Liver (tissue), 9 donors: ENCODE data around the gene FBN2. TPM values are rescaled to one million over a fixed set of nuclear protein-coding genes. Genes with fewer than 3 reads are reported as not detected.

Experiments used
- DNase-seq: peaks from one replicate; pipeline ENCODE4 v3.0.0-alpha.2; 2017; ENCODE audit warnings: low spot score
- H3K27ac ChIP-seq, 2 donors: one replicate each; pipeline ENCODE4 v1.7.0; 2013; ENCODE audit warnings: inconsistent platforms in 2 of 2, low read length in 2 of 2, control low read depth in 1 of 2, low read depth in 1 of 2, mild to moderate bottlenecking in 1 of 2
- H3K27me3 ChIP-seq, 4 donors: one replicate each; pipeline versions ENCODE4 v1.6.1 to v1.7.0; 2013; ENCODE audit warnings: low read length in 3 of 4, inconsistent platforms in 1 of 4, mild to moderate bottlenecking in 1 of 4, moderate library complexity in 1 of 4; ENCODE audit not compliant: control insufficient read depth in 4 of 4, insufficient read depth in 4 of 4
- H3K36me3 ChIP-seq, 4 donors: one replicate each; pipeline versions ENCODE4 v1.6.1 to v1.7.0; 2013; ENCODE audit warnings: low read length in 3 of 4, mild to moderate bottlenecking in 3 of 4, low read depth in 1 of 4, moderate library complexity in 1 of 4; ENCODE audit not compliant: control insufficient read depth in 4 of 4, insufficient read depth in 3 of 4
- H3K4me1 ChIP-seq, 4 donors: one replicate each; pipeline versions ENCODE4 v1.6.1 to v1.7.0; 2013; ENCODE audit warnings: low read length in 3 of 4, mild to moderate bottlenecking in 3 of 4, moderate library complexity in 1 of 4; ENCODE audit not compliant: control insufficient read depth in 4 of 4, insufficient read depth in 4 of 4
- H3K4me3 ChIP-seq, 3 donors: one replicate each; pipeline versions ENCODE4 v1.6.1 to v1.7.0; 2013; ENCODE audit warnings: low read length in 3 of 3, control low read depth in 1 of 3, low read depth in 1 of 3, mild to moderate bottlenecking in 1 of 3
- H3K9ac ChIP-seq, 2 donors: one replicate each; pipeline ENCODE4 v1.7.0; 2013; ENCODE audit warnings: low read length in 2 of 2, mild to moderate bottlenecking in 2 of 2, moderate library complexity in 2 of 2, control low read depth in 1 of 2, low read depth in 1 of 2
- H3K9me3 ChIP-seq, 4 donors: one replicate each; pipeline versions ENCODE4 v1.6.1 to v1.7.0; 2013; ENCODE audit warnings: low read length in 3 of 4; ENCODE audit not compliant: control insufficient read depth in 4 of 4
- EGR1 ChIP-seq, 2 donors: IDR thresholded peaks; 2 replicates each; pipeline ENCODE4 v1.6.1; 2016 to 2018; ENCODE audit warnings: antibody characterized with exemption in 2 of 2, low read depth in 2 of 2
- FOXA1 ChIP-seq: IDR thresholded peaks from 2 replicates; pipeline ENCODE4 v1.6.1; 2016; ENCODE audit warnings: antibody characterized with exemption
- FOXA2 ChIP-seq: IDR thresholded peaks from 2 replicates; pipeline ENCODE4 v1.6.1; 2016; ENCODE audit warnings: antibody characterized with exemption
- HNF4G ChIP-seq: IDR thresholded peaks from 2 replicates; pipeline ENCODE4 v1.6.1; 2016; ENCODE audit warnings: antibody characterized with exemption
- JUND ChIP-seq, 2 donors: IDR thresholded peaks; 2 replicates each; pipeline ENCODE4 v1.6.1; 2016; ENCODE audit warnings: antibody characterized with exemption in 2 of 2
- NR2F2 ChIP-seq: IDR thresholded peaks from 2 replicates; pipeline ENCODE4 v1.6.1; 2016; ENCODE audit warnings: antibody characterized with exemption
- RAD21 ChIP-seq, 2 donors: IDR thresholded peaks; 2 replicates each; pipeline ENCODE4 v1.6.1; 2016; ENCODE audit warnings: antibody characterized with exemption in 2 of 2, mild to moderate bottlenecking in 2 of 2
- RXRA ChIP-seq, 2 donors: IDR thresholded peaks; 2 replicates each; pipeline ENCODE4 v1.6.1; 2017 to 2018; ENCODE audit warnings: antibody characterized with exemption in 2 of 2, mild to moderate bottlenecking in 1 of 2
- SP1 ChIP-seq: IDR thresholded peaks from 2 replicates; pipeline ENCODE4 v1.6.1; 2018; ENCODE audit warnings: antibody characterized with exemption, mild to moderate bottlenecking
- TAF1 ChIP-seq: conservative IDR thresholded peaks from 2 replicates; pipeline ENCODE4 v1.6.1; 2016; ENCODE audit warnings: antibody characterized with exemption, mild to moderate bottlenecking
- YY1 ChIP-seq: IDR thresholded peaks from 2 replicates; pipeline ENCODE4 v1.6.1; 2016; ENCODE audit warnings: antibody characterized with exemption, mild to moderate bottlenecking
- ZBTB33 ChIP-seq: IDR thresholded peaks from 2 replicates; pipeline ENCODE4 v1.6.1; 2016; ENCODE audit warnings: antibody characterized with exemption
- whole genome bisulfite sequencing: extraction: QIAGEN DNeasy Blood & Tissue Kit; methylation state at CpG from one replicate; pipeline ENCODE4 v1.1.7; 2013; 5-methylcytosine and 5-hydroxymethylcytosine counted together
- polyA plus RNA-seq, 2 donors: library from polyadenylated mRNA; stranded (reverse) in 1 of 2; unstranded in 1 of 2; fragments of 200-250 nt in 1 of 2; fragments of >200 nt in 1 of 2; fragmentation: Nextera tagmentation in 1 of 2; extraction: Ambion mirVana in 1 of 2; gene quantifications; one replicate each; pipeline versions ENCODE4 v1.2.1 to v1.2.3, GENCODE V29; 2013 to 2015
- total RNA-seq, 2 donors: library from RNA; depleted of rRNA; stranded (reverse); fragments of >200 nt; gene quantifications; one replicate each; pipeline ENCODE4 v1.2.3, GENCODE V29; 2014
- TF ChIP-seq, protein P1 (sequence below): IDR thresholded peaks from 2 replicates; pipeline ENCODE4 v1.6.1; 2016; ENCODE audit warnings: antibody characterized with exemption
- TF ChIP-seq, protein P2 (sequence below): fragments of 150-350 bp; IDR thresholded peaks from 2 replicates; pipeline ENCODE4 v1.5.1; 2017; ENCODE audit warnings: improper control_type of control experiment, low read depth, low read length; ENCODE audit not compliant: missing input control
- TF ChIP-seq, protein P3 (sequence below): IDR thresholded peaks from 2 replicates; pipeline ENCODE4 v1.6.1; 2016; ENCODE audit warnings: antibody characterized with exemption, mild to moderate bottlenecking
- TF ChIP-seq, protein P4 (sequence below): IDR thresholded peaks from 2 replicates; pipeline ENCODE4 v1.6.1; 2016; ENCODE audit warnings: antibody characterized with exemption
- donor health status: healthy.
- donor health status: healthy.
- donor health status: healthy.
- donor health status: healthy.
- donor health status: healthy.

Gene FBN2
- total and polyA plus RNA-seq, 4 donors: 0.08 to 4.1 (median 0.47) TPM

- Histone ChIP-seq H3K9ac (no peak overlapping the region), H3K9me3 (no peaks in the 10 kb centered on the region), H3K27ac (no peak overlapping the region), H3K4me1 (no peaks in the 10 kb centered on the region), H3K36me3 (no peaks in the 10 kb centered on the region), H3K4me3 (no peak overlapping the region), H3K27me3 (no peaks in the 10 kb centered on the region)
- TF ChIP-seq, protein P1, sequence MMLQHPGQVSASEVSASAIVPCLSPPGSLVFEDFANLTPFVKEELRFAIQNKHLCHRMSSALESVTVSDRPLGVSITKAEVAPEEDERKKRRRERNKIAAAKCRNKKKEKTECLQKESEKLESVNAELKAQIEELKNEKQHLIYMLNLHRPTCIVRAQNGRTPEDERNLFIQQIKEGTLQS: no peak
- TF ChIP-seq RAD21 (IDR thresholded peaks at IDR 0.05) (no peak), FOXA2 (no peak), JUND (IDR thresholded peaks at IDR 0.05) (no peak), EGR1 (IDR thresholded peaks at IDR 0.05; ENCODE audit: low read depth in 2 of 2) (no peak), SP1 (no peak), TAF1 (no peak), ZBTB33 (no peak), YY1 (no peak), NR2F2 (no peak), RXRA (IDR thresholded peaks at IDR 0.05) (no peak), HNF4G (no peak), FOXA1 (no peak)
- TF ChIP-seq, protein P2, sequence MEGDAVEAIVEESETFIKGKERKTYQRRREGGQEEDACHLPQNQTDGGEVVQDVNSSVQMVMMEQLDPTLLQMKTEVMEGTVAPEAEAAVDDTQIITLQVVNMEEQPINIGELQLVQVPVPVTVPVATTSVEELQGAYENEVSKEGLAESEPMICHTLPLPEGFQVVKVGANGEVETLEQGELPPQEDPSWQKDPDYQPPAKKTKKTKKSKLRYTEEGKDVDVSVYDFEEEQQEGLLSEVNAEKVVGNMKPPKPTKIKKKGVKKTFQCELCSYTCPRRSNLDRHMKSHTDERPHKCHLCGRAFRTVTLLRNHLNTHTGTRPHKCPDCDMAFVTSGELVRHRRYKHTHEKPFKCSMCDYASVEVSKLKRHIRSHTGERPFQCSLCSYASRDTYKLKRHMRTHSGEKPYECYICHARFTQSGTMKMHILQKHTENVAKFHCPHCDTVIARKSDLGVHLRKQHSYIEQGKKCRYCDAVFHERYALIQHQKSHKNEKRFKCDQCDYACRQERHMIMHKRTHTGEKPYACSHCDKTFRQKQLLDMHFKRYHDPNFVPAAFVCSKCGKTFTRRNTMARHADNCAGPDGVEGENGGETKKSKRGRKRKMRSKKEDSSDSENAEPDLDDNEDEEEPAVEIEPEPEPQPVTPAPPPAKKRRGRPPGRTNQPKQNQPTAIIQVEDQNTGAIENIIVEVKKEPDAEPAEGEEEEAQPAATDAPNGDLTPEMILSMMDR: no peak
- TF ChIP-seq, protein P3, sequence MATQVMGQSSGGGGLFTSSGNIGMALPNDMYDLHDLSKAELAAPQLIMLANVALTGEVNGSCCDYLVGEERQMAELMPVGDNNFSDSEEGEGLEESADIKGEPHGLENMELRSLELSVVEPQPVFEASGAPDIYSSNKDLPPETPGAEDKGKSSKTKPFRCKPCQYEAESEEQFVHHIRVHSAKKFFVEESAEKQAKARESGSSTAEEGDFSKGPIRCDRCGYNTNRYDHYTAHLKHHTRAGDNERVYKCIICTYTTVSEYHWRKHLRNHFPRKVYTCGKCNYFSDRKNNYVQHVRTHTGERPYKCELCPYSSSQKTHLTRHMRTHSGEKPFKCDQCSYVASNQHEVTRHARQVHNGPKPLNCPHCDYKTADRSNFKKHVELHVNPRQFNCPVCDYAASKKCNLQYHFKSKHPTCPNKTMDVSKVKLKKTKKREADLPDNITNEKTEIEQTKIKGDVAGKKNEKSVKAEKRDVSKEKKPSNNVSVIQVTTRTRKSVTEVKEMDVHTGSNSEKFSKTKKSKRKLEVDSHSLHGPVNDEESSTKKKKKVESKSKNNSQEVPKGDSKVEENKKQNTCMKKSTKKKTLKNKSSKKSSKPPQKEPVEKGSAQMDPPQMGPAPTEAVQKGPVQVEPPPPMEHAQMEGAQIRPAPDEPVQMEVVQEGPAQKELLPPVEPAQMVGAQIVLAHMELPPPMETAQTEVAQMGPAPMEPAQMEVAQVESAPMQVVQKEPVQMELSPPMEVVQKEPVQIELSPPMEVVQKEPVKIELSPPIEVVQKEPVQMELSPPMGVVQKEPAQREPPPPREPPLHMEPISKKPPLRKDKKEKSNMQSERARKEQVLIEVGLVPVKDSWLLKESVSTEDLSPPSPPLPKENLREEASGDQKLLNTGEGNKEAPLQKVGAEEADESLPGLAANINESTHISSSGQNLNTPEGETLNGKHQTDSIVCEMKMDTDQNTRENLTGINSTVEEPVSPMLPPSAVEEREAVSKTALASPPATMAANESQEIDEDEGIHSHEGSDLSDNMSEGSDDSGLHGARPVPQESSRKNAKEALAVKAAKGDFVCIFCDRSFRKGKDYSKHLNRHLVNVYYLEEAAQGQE: no peak
- TF ChIP-seq, protein P4, sequence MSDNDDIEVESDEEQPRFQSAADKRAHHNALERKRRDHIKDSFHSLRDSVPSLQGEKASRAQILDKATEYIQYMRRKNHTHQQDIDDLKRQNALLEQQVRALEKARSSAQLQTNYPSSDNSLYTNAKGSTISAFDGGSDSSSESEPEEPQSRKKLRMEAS: no peak
- WGBS: 73% methylated on average over 4 of the region's 4 CpGs
- DNase-seq: no peak
Measured at GRCh38 chr5:128572051-128572929, 34.2 kb upstream of the FBN2 start.
